ENCODE measurements around the gene TPCN2. TPM values are rescaled to one million over a fixed set of nuclear protein-coding genes. Genes with fewer than 3 reads are reported as not detected.

TPCN2 gene
- polyA plus RNA-seq, 3 donors = 5.7 to 16.4 (median 8.8) TPM

DNA sequence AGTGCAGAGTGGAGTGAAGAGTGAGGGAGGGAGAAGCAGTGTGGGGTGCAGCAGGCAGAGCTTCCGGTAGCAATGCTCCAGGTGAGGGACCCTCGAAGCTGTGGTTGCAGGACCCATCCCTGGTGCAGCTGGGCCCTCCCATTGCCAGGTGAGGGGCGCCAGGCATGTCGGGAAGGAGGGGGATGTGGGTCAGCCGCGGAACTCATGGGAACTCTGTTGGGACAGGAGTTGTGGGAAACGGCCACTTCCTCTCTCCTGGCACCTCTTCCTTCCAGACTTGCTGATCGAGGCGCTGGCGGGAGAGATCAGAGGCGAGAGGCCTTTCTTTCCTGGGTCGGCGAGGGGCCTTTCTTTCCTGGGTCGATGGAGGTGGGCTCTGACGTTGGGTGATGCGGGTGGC, 48.5 kb downstream of the TPCN2 start:
- 42 to 66% (median 45%) methylated on average over 16 of the region's 16 CpGs for WGBS, 3 donors
- H3K27ac ChIP-seq (ENCODE audit: low read depth, low read length) = no peak overlapping the region

DNA sequence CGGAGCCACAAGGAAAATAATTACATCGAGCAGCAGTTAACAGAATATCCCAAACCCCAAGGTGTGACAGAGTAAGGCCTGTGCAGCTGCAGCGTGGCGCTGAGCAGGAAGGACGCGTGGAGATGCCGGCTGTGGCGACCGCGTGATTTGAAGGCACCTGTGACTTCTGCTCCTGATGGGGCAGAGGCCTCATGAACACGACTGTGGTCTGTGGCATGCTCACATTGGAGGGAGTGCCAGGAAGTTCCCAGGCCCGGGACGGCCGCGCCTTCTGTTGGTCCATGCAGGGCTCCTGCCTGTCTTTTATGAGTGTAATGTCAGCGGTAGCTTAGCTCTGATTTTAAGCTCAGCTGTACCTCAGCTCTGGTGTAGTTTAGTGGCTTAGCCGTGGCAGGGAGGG, 50.4 kb downstream of the TPCN2 start:
- 61 to 72% (median 64%) methylated on average over 17 of the region's 17 CpGs for WGBS, 3 donors
- no peak overlapping the region for H3K27ac ChIP-seq (ENCODE audit: low read depth, low read length)

DNA sequence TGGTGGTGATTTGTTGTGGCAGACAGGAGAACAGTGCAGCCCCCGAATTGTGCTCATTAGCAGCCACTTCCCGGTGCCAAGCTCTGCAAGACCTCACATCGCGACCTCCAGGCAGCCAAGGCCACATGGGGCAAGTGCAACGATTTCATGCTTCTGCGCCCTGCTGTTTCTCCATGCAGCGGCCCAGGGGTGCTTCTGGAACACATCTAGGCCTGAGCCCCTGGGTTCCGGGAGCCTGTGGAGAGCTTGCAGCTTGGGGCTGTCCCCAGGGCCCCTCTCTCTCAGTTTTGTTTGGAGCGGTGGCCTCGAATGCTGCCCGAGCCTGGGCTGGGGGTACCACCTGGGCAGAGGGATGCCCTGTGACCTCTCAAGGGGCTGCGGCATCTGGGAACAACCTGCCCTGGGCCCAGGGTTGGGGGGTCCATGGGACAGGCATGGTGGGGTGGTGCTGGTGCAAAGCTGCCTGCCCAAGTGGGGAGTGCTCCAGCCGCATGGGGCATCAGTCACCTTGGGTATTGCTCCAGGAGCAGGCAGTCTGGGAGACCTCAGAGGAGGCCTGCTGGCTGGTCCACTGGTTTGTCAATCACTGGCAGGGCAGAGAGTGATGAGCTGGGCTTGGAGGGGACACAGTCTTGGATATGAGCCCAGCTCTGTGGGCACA, 51.9 kb downstream of the TPCN2 start:
- no peak overlapping the region for H3K27ac ChIP-seq (ENCODE audit: low read depth, low read length)
- 73 to 81% (median 75%) methylated on average over 13 of the region's 13 CpGs for WGBS, 3 donors

DNA sequence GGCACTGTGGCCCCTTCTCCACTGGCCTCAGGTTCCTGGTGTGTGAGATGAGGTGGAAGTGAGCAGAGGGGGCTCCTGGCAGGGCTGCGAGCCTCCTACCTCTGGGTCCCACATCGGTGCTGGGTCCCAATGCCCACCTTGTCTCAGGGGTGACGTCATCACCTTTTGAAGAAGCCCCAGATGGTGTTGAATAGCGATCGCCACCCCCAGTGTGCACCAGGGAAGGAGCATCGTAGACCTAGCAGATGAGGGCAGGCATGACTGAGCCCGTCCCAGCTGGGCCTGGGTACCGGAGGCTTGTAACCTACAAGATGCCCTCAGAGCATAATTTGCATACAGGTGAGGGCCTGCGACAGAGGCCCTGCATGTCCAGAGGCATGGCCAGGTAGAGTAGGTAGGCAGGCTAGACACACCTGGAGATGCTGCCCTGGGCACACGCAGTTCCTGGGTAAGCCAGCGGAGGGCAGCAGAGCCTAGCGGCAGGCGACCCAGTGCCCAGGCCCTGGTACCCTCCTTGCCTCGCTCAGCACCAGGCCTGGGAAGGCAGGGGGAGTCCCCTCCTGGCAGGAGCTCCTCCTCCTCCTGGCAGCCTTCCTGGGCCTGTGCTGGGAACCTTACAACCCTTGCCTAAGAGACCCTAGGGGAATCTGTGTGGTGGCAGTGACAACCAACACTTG, 52.5 kb downstream of the TPCN2 start:
- H3K27ac ChIP-seq (ENCODE audit: low read depth, low read length) = no peak overlapping the region
- 23 to 29% (median 24%) methylated on average over 14 of the region's 14 CpGs for whole genome bisulfite sequencing, 3 donors

DNA sequence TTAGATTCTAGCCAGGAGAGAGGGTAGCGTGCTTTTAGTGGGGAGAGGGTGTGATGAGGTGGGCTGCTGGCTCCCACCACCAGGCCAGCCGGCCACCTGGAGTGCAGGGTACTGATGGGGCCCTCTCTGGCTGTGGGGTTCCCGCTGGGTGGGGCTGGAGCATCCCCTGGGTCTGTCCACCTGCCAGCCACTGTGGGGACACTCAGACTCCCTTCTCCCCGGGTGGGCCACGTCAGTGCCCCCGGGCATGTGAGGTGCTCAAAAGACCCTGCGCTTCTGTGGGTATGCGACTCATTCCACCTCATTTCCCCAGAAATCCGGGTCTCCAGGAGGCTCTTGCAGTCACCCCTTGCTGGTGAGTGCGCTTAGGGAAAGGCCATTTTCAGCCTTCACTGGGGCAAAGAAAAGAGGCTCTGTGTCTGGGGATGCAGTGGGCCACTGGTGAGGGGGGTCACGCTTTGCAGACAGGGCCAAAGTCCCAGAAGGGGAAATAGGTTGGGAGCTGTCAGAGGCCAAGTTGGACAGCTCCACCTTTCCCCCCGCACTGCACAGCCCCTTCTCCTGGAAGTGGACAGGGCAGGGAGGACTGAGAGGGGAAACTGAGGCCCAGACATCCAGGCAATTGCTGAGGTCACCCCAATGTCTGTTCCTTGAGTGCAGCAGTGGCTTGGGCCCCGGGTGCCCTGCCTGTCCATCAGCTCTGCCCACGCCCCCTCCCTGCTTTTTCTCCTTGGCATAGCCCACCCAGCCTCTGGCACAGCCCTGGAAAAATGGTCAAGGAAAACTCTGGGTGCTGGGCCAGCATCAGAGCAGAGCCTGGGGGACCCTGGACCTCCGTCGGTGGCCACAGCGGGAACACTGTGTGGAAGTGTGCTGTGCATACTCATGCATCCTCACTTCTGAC, 53.3 kb downstream of the TPCN2 start:
- H3K27ac ChIP-seq (ENCODE audit: low read depth, low read length) = no peak overlapping the region
- WGBS, 3 donors = 71 to 76% (median 75%) methylated on average over 16 to 17 of the region's 17 CpGs

DNA sequence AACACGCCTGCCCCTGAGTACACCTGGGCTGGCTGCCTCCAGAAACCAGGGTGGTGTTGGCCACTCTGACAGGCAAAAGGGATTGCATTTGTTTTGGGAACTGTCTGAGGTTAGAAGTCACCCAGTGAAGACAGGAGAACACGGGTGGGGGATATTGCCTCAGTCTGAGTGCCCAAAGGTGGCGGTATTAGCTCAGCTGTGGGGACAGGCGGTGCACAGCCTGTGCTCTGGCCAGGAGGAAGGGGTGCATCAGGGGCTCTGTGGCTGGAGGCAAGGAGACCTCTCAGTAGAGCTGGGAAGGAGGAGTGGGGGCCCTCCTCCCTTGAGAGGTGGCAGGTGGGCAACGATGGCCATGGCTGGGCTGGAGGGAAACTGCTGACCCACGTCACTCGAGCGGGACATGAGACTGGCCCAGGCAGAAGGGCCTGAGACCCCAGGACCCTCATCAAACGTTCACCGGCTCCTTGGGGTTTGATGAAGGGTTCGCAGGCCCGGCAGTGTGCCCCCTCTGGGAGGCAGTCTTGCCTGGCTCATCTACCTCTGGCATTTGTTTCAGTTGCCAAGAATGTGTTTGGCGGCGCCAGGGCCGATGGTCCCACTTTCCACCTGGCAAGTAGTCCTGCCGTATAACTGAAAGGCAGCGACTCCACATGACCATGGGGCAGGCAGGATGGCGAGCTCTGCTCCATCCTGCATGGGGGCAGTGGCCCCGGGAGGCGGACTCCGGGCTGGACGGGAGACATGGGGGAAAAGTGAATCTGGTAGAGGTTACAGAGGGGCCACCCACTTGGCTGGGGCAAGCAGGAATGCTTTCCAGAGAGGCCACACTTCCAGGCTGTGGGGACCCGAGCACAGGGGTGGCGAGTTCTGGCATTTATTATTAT, 54.2 kb downstream of the TPCN2 start:
- WGBS, 3 donors = 64 to 68% (median 66%) methylated on average over 24 of the region's 24 CpGs
- no peak overlapping the region for H3K27ac ChIP-seq (ENCODE audit: low read depth, low read length)

DNA sequence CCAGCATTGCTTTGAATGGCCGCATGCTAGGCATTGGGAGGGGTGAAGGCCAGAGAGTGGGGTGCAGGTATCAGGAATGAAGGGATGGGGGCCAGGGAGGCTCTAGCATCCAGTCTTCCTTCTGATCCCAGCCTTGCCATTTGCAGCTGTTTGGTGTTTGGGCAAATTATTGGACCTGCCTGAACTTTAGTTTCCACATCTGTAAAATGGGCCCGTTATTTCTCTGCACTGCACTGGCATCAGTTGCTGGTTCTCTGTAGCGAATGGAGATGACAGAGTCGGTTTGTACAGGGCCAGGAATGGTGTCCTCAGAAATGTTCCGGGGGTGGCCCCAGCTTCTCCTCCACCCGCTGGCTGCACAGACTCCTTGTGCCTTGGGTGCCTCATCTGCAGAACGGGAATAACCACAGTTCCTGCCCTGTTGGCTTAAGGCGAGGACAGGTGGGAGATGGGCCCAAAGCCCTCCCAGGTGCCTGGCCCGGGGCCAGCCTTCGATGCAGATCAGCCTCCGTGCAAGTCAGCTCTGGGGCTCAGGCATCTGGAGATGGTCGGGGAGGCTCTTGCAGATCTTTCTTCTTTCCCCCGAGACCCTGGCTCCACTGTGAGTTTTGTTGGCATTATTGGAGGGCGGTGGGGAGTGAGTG, 55.6 kb downstream of the TPCN2 start:
- WGBS, 3 donors = 78 to 90% (median 87%) methylated on average over 14 of the region's 14 CpGs
- no peak overlapping the region for H3K27ac ChIP-seq (ENCODE audit: low read depth, low read length)

DNA sequence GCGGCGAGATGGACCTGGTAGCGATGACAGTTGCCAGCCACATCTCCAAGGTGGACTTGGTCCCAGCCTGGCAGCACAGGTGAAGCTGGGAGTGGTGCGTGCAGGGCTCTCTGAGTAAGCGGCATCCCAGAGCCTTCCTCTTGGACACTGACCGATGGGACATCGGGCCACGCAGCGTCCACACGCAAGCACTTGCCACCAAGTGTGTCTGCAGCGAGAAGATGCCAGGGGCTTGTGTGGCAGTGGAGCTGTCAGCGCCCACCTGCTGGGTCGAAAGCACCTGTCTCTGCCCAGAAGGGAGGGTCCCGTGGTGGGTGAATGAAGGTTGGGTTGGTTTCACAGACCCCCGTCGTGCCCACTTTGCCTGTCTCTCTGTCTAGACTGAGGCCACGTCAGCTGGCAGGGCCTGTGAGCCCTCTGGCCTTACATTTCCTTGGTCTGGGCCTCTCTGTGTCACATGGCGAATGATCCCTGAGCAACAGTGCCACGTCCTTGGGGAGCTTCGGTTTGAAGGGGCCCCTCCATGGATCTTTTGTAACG, 56.2 kb downstream of the TPCN2 start:
- WGBS, 3 donors = 84 to 94% (median 92%) methylated on average over 21 of the region's 21 CpGs
- no peak overlapping the region for H3K27ac ChIP-seq (ENCODE audit: low read depth, low read length)

DNA sequence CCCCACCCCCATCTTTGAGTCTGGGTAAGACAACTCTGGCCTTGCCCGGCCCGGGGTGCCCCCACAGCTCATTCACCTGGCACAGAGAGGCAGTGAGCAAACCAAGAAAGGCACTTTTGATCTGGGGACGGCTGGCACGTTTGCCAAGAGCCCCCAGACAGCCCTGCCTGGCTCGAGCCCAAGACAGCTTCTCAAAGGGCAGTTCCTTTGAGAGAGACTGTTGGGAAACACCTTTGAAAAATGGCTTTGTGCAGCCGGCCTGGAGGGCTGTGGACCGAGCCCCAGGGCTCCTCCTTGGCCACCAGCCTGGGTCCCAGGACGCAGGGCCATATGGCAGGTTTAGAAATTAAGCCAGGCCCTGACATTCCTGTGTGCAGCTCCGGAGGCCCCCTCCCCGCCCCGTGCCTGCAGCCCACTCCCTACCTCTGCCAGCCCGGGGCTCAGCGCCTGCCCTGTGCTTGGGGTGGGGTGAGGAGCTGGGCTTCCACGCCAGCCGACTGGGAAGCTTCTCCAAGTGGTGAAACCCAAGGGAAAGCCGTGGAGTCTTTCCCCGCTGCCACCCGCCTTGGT, 56.8 kb downstream of the TPCN2 start:
- no peak overlapping the region for H3K27ac ChIP-seq (ENCODE audit: low read depth, low read length)
- 45 to 55% (median 55%) methylated on average over 18 of the region's 18 CpGs for whole genome bisulfite sequencing, 3 donors

DNA sequence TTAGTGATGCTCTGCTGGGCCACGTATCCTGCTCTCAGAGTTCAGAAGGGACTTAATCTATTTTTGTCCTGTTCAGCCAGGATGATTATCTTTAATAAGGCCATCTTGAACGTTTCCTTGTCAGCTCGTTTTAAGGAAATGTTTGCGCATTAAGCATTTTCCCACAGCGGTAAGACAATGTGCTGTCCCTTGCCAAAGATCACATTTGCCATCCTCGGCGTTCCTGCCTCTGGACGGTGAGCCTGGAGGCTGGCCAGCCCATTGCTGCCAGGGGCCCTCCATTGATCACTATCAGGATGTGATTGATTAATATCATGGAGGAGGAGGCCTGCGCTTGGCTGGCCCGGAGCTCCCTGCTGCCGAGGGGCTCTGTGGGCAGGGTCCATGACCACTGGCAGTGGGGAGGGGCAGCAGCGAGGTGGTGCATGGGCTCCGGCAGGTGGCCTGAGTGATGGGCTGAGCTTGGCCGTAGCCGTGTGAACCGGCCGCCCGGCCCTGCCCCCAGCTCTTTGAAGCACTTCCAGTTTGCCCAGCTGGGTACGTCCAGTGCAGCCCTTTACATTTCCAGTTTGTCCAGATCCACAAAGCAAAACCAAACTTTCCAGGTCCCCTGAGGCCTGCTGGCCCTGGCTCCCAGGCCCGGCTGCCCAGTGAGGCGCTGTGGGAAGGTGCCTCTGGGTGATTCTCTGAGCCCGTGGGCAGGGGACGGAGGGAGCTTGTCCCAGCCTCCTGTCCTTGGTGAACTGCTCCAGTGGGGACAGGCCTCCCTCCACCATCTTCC, 57.5 kb downstream of the TPCN2 start:
- no peak overlapping the region for H3K27ac ChIP-seq (ENCODE audit: low read depth, low read length)
- 48 to 68% (median 67%) methylated on average over 23 of the region's 23 CpGs for WGBS, 3 donors

DNA sequence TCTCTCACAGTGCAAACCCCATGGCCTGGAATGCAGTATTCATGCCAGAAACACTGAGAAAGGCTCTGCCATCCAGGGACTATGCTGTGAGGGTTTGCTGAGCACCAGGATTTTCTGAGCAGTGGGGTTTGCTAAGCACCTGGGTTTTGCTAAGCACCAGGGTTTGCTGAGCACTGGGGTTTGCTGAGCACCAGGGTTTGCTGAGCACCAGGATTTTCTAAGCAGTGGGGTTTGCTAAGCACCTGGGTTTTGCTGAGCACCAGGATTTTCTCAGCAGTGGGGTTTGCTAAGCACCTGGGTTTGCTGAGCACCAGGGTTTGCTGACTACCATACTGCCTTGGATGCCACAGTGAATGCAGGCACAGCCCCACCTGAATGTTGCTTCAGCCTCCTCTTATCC, 58.7 kb downstream of the TPCN2 start:
- H3K27ac ChIP-seq (ENCODE audit: low read depth, low read length) = no peak overlapping the region

DNA sequence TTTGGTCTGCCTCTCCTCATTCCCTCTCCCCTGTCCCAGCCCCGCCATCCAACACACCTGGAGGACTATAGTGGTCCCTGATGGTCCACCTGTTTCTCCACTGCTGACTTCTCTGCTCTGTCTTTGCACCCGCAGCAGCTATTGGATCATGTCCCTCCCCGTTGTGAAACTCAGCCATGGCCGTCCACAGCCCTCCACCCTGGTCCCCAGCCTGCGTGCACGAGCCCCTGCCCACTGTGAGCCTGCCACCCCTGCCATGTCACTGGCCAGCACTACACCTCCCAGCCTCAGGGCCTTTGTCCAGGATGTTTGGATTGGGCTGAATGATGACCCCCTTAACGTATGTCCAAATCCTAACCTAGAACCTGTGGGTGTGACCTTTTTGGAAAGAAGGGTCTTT, 59.3 kb downstream of the TPCN2 start:
- H3K27ac ChIP-seq (ENCODE audit: low read depth, low read length) = no peak overlapping the region
- 95 to 97% (median 96%) methylated on average over 7 of the region's 7 CpGs for WGBS, 3 donors

DNA sequence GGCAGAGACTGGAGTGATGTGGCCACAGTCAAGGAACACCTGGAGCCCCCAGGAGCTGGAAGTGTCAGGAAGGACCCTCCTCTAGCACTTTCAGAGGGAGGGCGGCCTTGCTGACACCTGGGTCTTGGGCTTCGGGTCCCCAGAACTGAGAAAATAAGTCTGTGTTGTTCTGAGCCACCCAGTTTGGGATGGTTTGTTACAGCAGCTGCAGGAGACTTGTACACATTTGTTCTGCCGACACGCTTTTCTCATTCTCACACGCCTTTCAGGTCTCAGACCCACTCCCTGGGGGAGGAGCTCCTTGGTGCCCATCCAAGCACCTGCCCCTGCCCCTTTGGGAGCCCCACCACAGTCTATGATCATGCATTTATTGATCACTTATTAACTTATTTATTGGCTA, 59.8 kb downstream of the TPCN2 start:
- H3K27ac ChIP-seq (ENCODE audit: low read depth, low read length) = no peak overlapping the region
- 94 to 95% (median 95%) methylated on average over 5 of the region's 5 CpGs for WGBS, 3 donors

DNA sequence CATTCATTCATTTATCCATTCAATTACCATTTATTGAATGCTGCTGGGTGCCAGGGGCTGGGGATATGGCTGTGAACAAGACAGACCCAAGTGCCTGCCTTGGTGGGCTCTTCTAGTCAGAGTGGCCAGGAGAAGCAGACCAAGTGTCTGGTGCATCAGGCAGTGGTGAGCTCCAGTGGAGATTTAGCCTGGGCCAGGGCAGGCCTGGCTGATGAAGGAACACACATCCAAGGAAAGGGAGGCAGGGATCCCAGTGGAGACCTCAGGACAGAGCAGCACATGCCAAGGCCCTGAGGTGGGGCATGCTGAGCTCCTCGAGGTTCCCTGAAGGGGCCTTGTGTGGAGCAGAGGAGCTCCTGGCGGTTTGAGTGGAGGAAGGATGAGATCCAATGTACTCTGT, 60.4 kb downstream of the TPCN2 start:
- WGBS, 3 donors = 83 to 92% (median 88%) methylated on average over 2 of the region's 2 CpGs
- no peak overlapping the region for H3K27ac ChIP-seq (ENCODE audit: low read depth, low read length)

DNA sequence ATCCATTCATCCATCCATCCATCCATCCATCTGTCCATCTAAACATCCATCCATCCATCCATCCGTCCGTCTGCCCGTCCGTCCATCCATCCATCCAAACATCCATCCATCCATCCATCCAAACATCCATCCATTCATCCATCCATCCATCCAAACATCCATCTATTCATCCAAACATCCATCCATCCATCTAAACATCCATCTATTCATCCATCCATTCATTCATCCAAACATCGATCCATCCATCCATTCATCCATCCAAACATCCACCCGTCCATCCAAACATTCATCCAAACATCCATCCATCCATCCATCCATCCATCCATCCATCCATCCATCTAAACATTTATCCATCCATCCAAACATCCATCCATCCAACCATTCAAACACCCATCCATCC, 61.7 kb downstream of the TPCN2 start:
- 92 to 95% (median 95%) methylated on average over 6 of the region's 6 CpGs for WGBS, 3 donors
- H3K27ac ChIP-seq (ENCODE audit: low read depth, low read length) = no peak overlapping the region

DNA sequence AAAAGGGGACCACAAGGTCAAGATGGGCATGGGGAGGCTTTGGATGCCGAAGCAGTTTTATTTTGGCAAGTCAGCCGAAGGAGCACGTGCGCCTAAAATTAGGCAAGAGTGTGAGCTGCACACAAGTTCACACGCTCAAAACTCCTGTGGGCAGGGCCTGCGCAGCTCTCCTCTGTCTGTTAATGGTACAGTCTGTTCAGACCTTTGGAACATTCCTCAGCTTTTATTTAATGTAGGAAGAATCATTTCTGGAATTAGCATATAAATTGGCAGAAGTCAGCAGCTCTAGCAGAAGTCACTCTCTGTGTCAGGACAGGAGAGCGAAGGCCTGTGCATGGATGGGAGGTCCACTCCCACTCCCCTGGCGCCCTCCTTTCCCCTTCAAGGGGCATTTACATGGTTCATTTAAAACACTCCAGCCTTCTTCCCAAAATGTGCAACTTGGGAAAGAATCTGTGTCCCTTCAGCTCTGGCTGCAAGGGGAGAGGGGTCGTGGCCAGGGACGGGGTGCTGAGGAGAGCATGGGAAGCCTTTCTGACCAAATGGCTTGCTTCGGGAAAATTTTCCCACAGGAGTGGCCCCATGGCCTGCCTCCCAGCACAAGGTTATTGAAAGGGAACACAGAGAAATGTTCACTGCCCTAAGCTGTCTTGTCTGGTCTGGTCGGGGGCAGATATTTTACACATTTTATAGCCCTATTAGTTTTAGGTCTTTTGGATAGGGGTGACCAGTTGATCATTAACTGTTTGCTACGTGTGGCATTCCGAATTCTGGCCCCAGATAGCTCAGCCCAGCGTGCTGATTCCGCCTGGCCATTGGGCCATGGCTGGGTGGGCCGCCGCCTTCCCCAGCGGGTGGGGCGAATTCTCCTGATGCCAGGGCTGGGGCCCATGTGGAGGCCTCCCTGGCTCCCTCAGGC, 63.2 kb downstream of the TPCN2 start:
- no peak overlapping the region for H3K27ac ChIP-seq (ENCODE audit: low read depth, low read length)
- 72 to 89% (median 86%) methylated on average over 20 of the region's 20 CpGs for WGBS, 3 donors

Data from adipose tissue (tissue), 3 donors.